GM19455 (cell line): Measurements from ENCODE around the gene WSB2.
"Not testable (repeated sequence)": the region's sequence is repeated elsewhere in the genome, so short reads cannot be mapped to it uniquely, and the experiment has no call there.

Experiments used
- ATAC-seq: cut with Tn5 transposase; IDR thresholded peaks from one replicate; pipeline ENCODE4 v1.9.1; 2021; ENCODE audit not compliant: unreplicated experiment

The WSB2 gene

GRCh38 chr12:117999806-118000205, 61.2 kb downstream of the WSB2 start:
- ATAC-seq, result not testable (repeated sequence)

GRCh38 chr12:117998719-117999118, 62.3 kb downstream of the WSB2 start:
- no peak for ATAC-seq

- ATAC-seq, result no peak
Observed at GRCh38 chr12:117994551-117995438, 66.2 kb downstream of the WSB2 start.

GRCh38 chr12:117986705-117987469, 74.1 kb downstream of the WSB2 start:
- no peak for ATAC-seq

GRCh38 chr12:117985182-117985581, 75.8 kb downstream of the WSB2 start:
- ATAC-seq, result no peak
